Loucy (cell line): Measurements from ENCODE around the gene FGD3.

ENCODE experiments used
- H2AFZ ChIP-seq: fragments of 200-600 bp; sonication (generic); 2 replicates; pipeline ENCODE4 v1.6.0; 2016; ENCODE audit warnings: antibody characterized with exemption, mild to moderate bottlenecking, low read length, moderate library complexity
- H3F3A ChIP-seq: fragments of 200-600 bp; 2 replicates; pipeline ENCODE4 v1.6.0; 2016; ENCODE audit warnings: antibody characterized with exemption, low read depth, mild to moderate bottlenecking
- H3K27me3 ChIP-seq: fragments of 200-600 bp; sonication (generic); 2 replicates; pipeline ENCODE4 v1.6.1; 2014; ENCODE audit warnings: low read length, mild to moderate bottlenecking; ENCODE audit not compliant: insufficient read depth, poor library complexity, severe bottlenecking
- H3K36me3 ChIP-seq: fragments of 200-600 bp; sonication (generic); 2 replicates; pipeline ENCODE4 v1.6.1; 2016; ENCODE audit warnings: low read length; ENCODE audit not compliant: insufficient read depth
- H3K4me1 ChIP-seq: fragments of 200-600 bp; sonication (generic); 2 replicates; pipeline ENCODE4 v1.5.1; 2014; ENCODE audit warnings: low read length, mild to moderate bottlenecking; ENCODE audit not compliant: insufficient read depth, poor library complexity, severe bottlenecking
- H3K4me2 ChIP-seq: fragments of 200-600 bp; sonication (generic); 2 replicates; pipeline ENCODE4 v1.6.0; 2014; ENCODE audit warnings: antibody characterized with exemption, low read length, low read depth, mild to moderate bottlenecking; ENCODE audit not compliant: poor library complexity, severe bottlenecking
- H3K4me3 ChIP-seq: fragments of 200-600 bp; sonication (generic); 2 replicates; pipeline ENCODE4 v1.5.1; 2014; ENCODE audit warnings: low read length, mild to moderate bottlenecking, mixed read lengths; ENCODE audit not compliant: poor library complexity, severe bottlenecking
- H3K79me2 ChIP-seq: fragments of 200-600 bp; sonication (generic); 2 replicates; pipeline ENCODE4 v1.6.1; 2014; ENCODE audit warnings: low read length; ENCODE audit not compliant: insufficient read depth
- H3K9ac ChIP-seq: fragments of 200-600 bp; sonication (generic); 2 replicates; pipeline ENCODE4 v1.6.0; 2014; ENCODE audit warnings: mild to moderate bottlenecking, low read depth, low read length, moderate library complexity; ENCODE audit not compliant: poor library complexity, severe bottlenecking
- H3K9me2 ChIP-seq: fragments of 200-600 bp; sonication (generic); replicated peaks from 2 replicates; pipeline ENCODE4 v1.6.1; 2016; ENCODE audit warnings: low read depth, low read length, mixed read lengths
- H3K9me3 ChIP-seq: fragments of 200-600 bp; sonication (generic); 2 replicates; pipeline ENCODE4 v1.6.1; 2014; ENCODE audit warnings: mild to moderate bottlenecking, antibody characterized with exemption, low read length, low read depth; ENCODE audit not compliant: insufficient read depth
- H4K20me1 ChIP-seq: fragments of 200-600 bp; sonication (generic); 2 replicates; pipeline ENCODE4 v1.6.0; 2014; ENCODE audit warnings: antibody characterized with exemption, low read length, mild to moderate bottlenecking; ENCODE audit not compliant: insufficient read depth, poor library complexity, severe bottlenecking
- CTCF ChIP-seq: fragments of 200-600 bp; sonication (generic); conservative IDR thresholded peaks from 2 replicates; pipeline ENCODE4 v1.5.1; 2014; ENCODE audit warnings: mild to moderate bottlenecking, antibody characterized with exemption, low read length
- EZH2phosphoT487 ChIP-seq: fragments of 200-600 bp; IDR thresholded peaks from 2 replicates; pipeline ENCODE4 v1.6.1; 2018; ENCODE audit warnings: antibody characterized with exemption, mild to moderate bottlenecking, moderate library complexity, borderline replicate concordance

Gene FGD3

DNA sequence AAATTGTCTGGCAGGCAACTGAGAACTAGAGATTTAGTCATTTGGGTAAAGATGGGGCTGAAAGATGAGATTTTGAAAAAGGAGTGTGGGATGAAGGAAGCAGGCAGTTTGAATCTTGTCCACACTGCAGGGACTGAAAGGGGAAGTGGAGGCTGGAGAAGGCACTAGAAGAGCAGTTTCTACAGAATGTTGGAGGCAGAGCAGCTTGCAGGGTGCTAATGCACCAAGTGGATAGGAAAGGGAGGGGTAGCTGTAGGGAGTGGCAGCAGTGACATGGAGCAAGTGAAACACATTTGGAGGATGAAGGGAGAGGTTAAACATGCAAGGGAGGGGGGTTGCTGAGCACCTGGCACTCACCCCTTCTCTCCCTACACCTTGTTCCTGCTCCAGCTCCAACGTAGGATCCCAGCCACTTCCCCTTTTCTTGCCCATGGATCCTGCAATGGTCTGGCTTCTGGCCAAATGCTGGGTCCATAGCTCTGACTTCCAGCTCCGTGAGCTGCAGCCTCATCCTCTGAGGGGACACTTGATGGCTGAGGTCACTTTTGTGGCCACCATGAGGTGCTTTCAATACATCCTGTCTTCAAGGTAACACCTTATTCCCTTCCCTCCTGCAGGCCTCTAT lies 30.0 kb upstream of the FGD3 start:
- Histone ChIP-seq H3F3A (no peaks in the 10 kb centered on the region), H3K4me1 (no peaks in the 10 kb centered on the region), H3K4me2 (no peak overlapping the region), H4K20me1 (no peaks in the 10 kb centered on the region), H3K9me3 (no peaks in the 10 kb centered on the region), H3K36me3 (no peaks in the 10 kb centered on the region), H3K9ac (no peak overlapping the region), H3K79me2 (no peaks in the 10 kb centered on the region), H2AFZ (no peak overlapping the region), H3K4me3 (no peak overlapping the region), H3K9me2 (no peaks in the 10 kb centered on the region), H3K27me3 (no peaks in the 10 kb centered on the region)
- TF ChIP-seq EZH2phosphoT487 (no peak), CTCF (no peak)

- no peaks in the 10 kb centered on the region for H4K20me1 ChIP-seq
- H2AFZ ChIP-seq, result no peak overlapping the region
- H3K9me3 ChIP-seq, result no peaks in the 10 kb centered on the region
- no peak overlapping the region for H3K9ac ChIP-seq
- H3K4me1 ChIP-seq, result no peaks in the 10 kb centered on the region
- H3K4me2 ChIP-seq, result no peak overlapping the region
- no peaks in the 10 kb centered on the region for H3K36me3 ChIP-seq
- H3F3A ChIP-seq, result no peaks in the 10 kb centered on the region
- TF ChIP-seq EZH2phosphoT487 (no peak), CTCF (no peak)
- H3K79me2 ChIP-seq, result no peaks in the 10 kb centered on the region
- no peak overlapping the region for H3K4me3 ChIP-seq
- no peaks in the 10 kb centered on the region for H3K27me3 ChIP-seq
- H3K9me2 ChIP-seq, result no peaks in the 10 kb centered on the region
Observed at GRCh38 chr9:92920437-92920836, 26.9 kb upstream of the FGD3 start.

- H4K20me1 ChIP-seq, result no peaks in the 10 kb centered on the region
- no peaks in the 10 kb centered on the region for H3K79me2 ChIP-seq
- TF ChIP-seq EZH2phosphoT487 (no peak), CTCF (no peak)
- H3F3A ChIP-seq, result no peaks in the 10 kb centered on the region
- H3K9me3 ChIP-seq, result no peaks in the 10 kb centered on the region
- no peak overlapping the region for H2AFZ ChIP-seq
- peaks cover 3% of the 10 kb centered on the region for H3K4me1 ChIP-seq
- H3K27me3 ChIP-seq, result no peaks in the 10 kb centered on the region
- no peak overlapping the region for H3K4me3 ChIP-seq
- no peaks in the 10 kb centered on the region for H3K36me3 ChIP-seq
- H3K9me2 ChIP-seq, result no peaks in the 10 kb centered on the region
- no peak overlapping the region for H3K9ac ChIP-seq
- H3K4me2 ChIP-seq, result no peak overlapping the region
Observed at GRCh38 chr9:92931606-92932005, 15.7 kb upstream of the FGD3 start.
